EL (cell line): ENCODE measurements around the gene PRKCE.

ENCODE experiments used
- DNase-seq: peaks from one replicate; pipeline ENCODE4 v3.0.0-alpha.2; 2016

The PRKCE gene

GRCh38 chr2:46142546-46143428 is 491.3 kb downstream of the PRKCE start:
- no peak for DNase-seq

- no peak for DNase-seq
Observed at GRCh38 chr2:46143429-46144132, 492.1 kb downstream of the PRKCE start.

GRCh38 chr2:46144133-46144800 is 492.8 kb downstream of the PRKCE start:
- DNase-seq, result no peak

GRCh38 chr2:46145017-46145416 is 493.5 kb downstream of the PRKCE start:
- no peak for DNase-seq

- DNase-seq, result no peak
Observed at GRCh38 chr2:46145840-46146239, 494.4 kb downstream of the PRKCE start.

- no peak for DNase-seq
Observed at GRCh38 chr2:46146866-46147502, 495.5 kb downstream of the PRKCE start.

GRCh38 chr2:46147626-46148368 is 496.3 kb downstream of the PRKCE start:
- DNase-seq, result no peak

- DNase-seq, result no peak
Observed at GRCh38 chr2:46148369-46148736, 496.9 kb downstream of the PRKCE start.

- no peak for DNase-seq
Observed at GRCh38 chr2:46150445-46150955, 499.0 kb downstream of the PRKCE start.

GRCh38 chr2:46151577-46151976 is 500.1 kb downstream of the PRKCE start:
- DNase-seq, result no peak

- no peak for DNase-seq
Observed at GRCh38 chr2:46153996-46154753, 502.7 kb downstream of the PRKCE start.

GRCh38 chr2:46157072-46157965 is 505.8 kb downstream of the PRKCE start:
- no peak for DNase-seq

GRCh38 chr2:46157966-46158310 is 506.5 kb downstream of the PRKCE start:
- DNase-seq, result peak; percentile 27

GRCh38 chr2:46158661-46159060 is 507.2 kb downstream of the PRKCE start:
- DNase-seq, result no peak

GRCh38 chr2:46160326-46160725 is 508.9 kb downstream of the PRKCE start:
- no peak for DNase-seq

- no peak for DNase-seq
Observed at GRCh38 chr2:46161315-46161714, 509.8 kb downstream of the PRKCE start.

- no peak for DNase-seq
Observed at GRCh38 chr2:46161911-46162310, 510.4 kb downstream of the PRKCE start.

- DNase-seq, result no peak
Observed at GRCh38 chr2:46162329-46163097, 511.0 kb downstream of the PRKCE start.

GRCh38 chr2:46163098-46163430 is 511.6 kb downstream of the PRKCE start:
- no peak for DNase-seq
